Measurements from ENCODE around the gene SCAI.

DNA sequence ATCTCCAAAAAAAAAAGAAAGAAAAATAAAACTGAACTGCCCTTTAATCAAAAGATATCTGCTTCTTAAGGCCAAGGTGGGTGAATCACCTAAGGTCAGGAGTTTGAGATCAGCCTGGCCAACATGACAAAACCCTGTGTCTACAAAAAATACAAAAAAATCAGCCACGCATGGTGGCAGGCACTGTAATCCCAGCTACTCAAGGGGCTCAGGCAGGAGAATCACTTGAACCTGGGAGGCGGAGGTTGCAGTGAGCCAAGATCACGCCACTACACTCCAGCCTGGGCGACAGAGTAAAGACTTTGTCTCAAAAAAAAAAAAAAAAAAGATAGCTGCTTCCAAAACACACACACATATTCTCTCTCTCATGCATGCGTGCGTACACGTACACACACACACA, 17.8 kb downstream of the SCAI start:
- TF ChIP-seq TAF1 (IDR thresholded peaks at IDR 0.05; ENCODE audit: low read depth) (no peak), FOXM1 (IDR thresholded peaks at IDR 0.05; ENCODE audit: borderline replicate concordance, low read depth) (no peak), EP300 (IDR thresholded peaks at IDR 0.05; ENCODE audit: borderline replicate concordance) (no peak), YY1 (IDR thresholded peaks at IDR 0.05; ENCODE audit: low read depth) (no peak), CREB1 (IDR thresholded peaks at IDR 0.05; ENCODE audit: low read depth) (no peak), RAD21 (IDR thresholded peaks at IDR 0.05; ENCODE audit: low read depth) (no peak), CEBPB (IDR thresholded peaks at IDR 0.05) (no peak), TEAD4 (IDR thresholded peaks at IDR 0.05) (no peak)
- TF ChIP-seq, protein P1, sequence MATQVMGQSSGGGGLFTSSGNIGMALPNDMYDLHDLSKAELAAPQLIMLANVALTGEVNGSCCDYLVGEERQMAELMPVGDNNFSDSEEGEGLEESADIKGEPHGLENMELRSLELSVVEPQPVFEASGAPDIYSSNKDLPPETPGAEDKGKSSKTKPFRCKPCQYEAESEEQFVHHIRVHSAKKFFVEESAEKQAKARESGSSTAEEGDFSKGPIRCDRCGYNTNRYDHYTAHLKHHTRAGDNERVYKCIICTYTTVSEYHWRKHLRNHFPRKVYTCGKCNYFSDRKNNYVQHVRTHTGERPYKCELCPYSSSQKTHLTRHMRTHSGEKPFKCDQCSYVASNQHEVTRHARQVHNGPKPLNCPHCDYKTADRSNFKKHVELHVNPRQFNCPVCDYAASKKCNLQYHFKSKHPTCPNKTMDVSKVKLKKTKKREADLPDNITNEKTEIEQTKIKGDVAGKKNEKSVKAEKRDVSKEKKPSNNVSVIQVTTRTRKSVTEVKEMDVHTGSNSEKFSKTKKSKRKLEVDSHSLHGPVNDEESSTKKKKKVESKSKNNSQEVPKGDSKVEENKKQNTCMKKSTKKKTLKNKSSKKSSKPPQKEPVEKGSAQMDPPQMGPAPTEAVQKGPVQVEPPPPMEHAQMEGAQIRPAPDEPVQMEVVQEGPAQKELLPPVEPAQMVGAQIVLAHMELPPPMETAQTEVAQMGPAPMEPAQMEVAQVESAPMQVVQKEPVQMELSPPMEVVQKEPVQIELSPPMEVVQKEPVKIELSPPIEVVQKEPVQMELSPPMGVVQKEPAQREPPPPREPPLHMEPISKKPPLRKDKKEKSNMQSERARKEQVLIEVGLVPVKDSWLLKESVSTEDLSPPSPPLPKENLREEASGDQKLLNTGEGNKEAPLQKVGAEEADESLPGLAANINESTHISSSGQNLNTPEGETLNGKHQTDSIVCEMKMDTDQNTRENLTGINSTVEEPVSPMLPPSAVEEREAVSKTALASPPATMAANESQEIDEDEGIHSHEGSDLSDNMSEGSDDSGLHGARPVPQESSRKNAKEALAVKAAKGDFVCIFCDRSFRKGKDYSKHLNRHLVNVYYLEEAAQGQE (IDR thresholded peaks at IDR 0.05; ENCODE audit: low read depth) = no peak
- TF ChIP-seq, protein P2, sequence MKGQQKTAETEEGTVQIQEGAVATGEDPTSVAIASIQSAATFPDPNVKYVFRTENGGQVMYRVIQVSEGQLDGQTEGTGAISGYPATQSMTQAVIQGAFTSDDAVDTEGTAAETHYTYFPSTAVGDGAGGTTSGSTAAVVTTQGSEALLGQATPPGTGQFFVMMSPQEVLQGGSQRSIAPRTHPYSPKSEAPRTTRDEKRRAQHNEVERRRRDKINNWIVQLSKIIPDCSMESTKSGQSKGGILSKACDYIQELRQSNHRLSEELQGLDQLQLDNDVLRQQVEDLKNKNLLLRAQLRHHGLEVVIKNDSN (IDR thresholded peaks at IDR 0.05) = no peak
- TF ChIP-seq, protein P3, sequence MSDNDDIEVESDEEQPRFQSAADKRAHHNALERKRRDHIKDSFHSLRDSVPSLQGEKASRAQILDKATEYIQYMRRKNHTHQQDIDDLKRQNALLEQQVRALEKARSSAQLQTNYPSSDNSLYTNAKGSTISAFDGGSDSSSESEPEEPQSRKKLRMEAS (IDR thresholded peaks at IDR 0.05) = no peak

All from Ishikawa (cell line).